HepG2 (cell line): Measurements from ENCODE around the gene KDM7A. TPM values are rescaled to one million over a fixed set of nuclear protein-coding genes. Genes with fewer than 3 reads are reported as not detected.

Experiments
- AHDC1 ChIP-seq: sonication (generic); formaldehyde crosslinking; IDR thresholded peaks from 2 replicates; pipeline ENCODE4 v1.5.1; 2020; ENCODE audit warnings: mild to moderate bottlenecking, missing genetic modification reagents, borderline replicate concordance
- ATF1 ChIP-seq: IDR thresholded peaks from 2 replicates; pipeline ENCODE4 v1.6.1; 2016; ENCODE audit warnings: mild to moderate bottlenecking, control low read depth
- CBX5 ChIP-seq: sonication (generic); formaldehyde crosslinking; IDR thresholded peaks from 2 replicates; pipeline ENCODE4 v1.4.0; 2020; ENCODE audit warnings: missing genetic modification reagents, borderline replicate concordance
- CEBPG ChIP-seq: IDR thresholded peaks from 2 replicates; pipeline ENCODE4 v1.6.1; 2016
- DMAP1 ChIP-seq: IDR thresholded peaks from 2 replicates; pipeline ENCODE4 v1.6.1; 2016
- FOXA1 ChIP-seq, 2 experiments: fragments of 450-650 bp in 1 of 2; sonication (generic) in 1 of 2; formaldehyde crosslinking in 1 of 2; IDR thresholded peaks; 2 replicates each; pipeline versions ENCODE4 v1.4.0 to v1.6.1; 2016 to 2020; ENCODE audit warnings: missing genetic modification reagents in 1 of 2
- HNRNPK ChIP-seq: fragments of 200-400 bp; formaldehyde crosslinking; IDR thresholded peaks from 2 replicates; pipeline ENCODE4 v1.6.1; 2018; ENCODE audit warnings: low read length, low read depth, moderate library complexity, mild to moderate bottlenecking; ENCODE audit not compliant: poor library complexity, severe bottlenecking
- HOXA7 ChIP-seq: sonication (generic); formaldehyde crosslinking; IDR thresholded peaks from 2 replicates; pipeline ENCODE4 v1.8.1; 2022; ENCODE audit warnings: mild to moderate bottlenecking, missing genetic modification reagents, moderate library complexity
- KLF12 ChIP-seq: sonication (generic); formaldehyde crosslinking; IDR thresholded peaks from 2 replicates; pipeline ENCODE4 v1.4.0; 2020; ENCODE audit warnings: missing genetic modification reagents, borderline replicate concordance
- MED8 ChIP-seq: sonication (generic); formaldehyde crosslinking; IDR thresholded peaks from 2 replicates; pipeline ENCODE4 v1.8.1; 2023; ENCODE audit warnings: mild to moderate bottlenecking, missing genetic modification reagents; ENCODE audit not compliant: insufficient replicate concordance
- NFIB ChIP-seq: sonication (generic); formaldehyde crosslinking; IDR thresholded peaks from 2 replicates; pipeline ENCODE4 v1.9.0; 2021; ENCODE audit warnings: missing genetic modification reagents, mild to moderate bottlenecking, borderline replicate concordance
- NFYB ChIP-seq: sonication (generic); formaldehyde crosslinking; IDR thresholded peaks from 2 replicates; pipeline ENCODE4 v1.4.0; 2020; ENCODE audit warnings: missing genetic modification reagents
- NONO ChIP-seq, 2 experiments: fragments of 450-650 bp in 1 of 2; sonication (generic) in 1 of 2; formaldehyde crosslinking in 1 of 2; IDR thresholded peaks in 1 of 2; conservative IDR thresholded peaks in 1 of 2; 2 replicates each; pipeline versions ENCODE4 v1.6.1 to v1.8.0; 2017 to 2022; ENCODE audit warnings: mild to moderate bottlenecking in 1 of 2, missing genetic modification reagents in 1 of 2, moderate library complexity in 1 of 2
- NR2F2 ChIP-seq: IDR thresholded peaks from 2 replicates; pipeline ENCODE4 v1.6.1; 2012; ENCODE audit warnings: low read depth, inconsistent platforms, borderline replicate concordance
- RORA ChIP-seq: sonication (generic); formaldehyde crosslinking; IDR thresholded peaks from 2 replicates; pipeline ENCODE4 v1.5.0; 2020; ENCODE audit warnings: mild to moderate bottlenecking, missing genetic modification reagents, moderate library complexity
- SMAD1 ChIP-seq: sonication (generic); formaldehyde crosslinking; IDR thresholded peaks from 2 replicates; pipeline ENCODE4 v1.4.0; 2020; ENCODE audit warnings: missing genetic modification reagents, low read depth, mild to moderate bottlenecking, borderline replicate concordance
- TP53 ChIP-seq: sonication (generic); formaldehyde crosslinking; conservative IDR thresholded peaks from 2 replicates; pipeline ENCODE4 v1.4.0; 2020; ENCODE audit warnings: missing genetic modification reagents
- ZBTB1 ChIP-seq: sonication (generic); formaldehyde crosslinking; IDR thresholded peaks from 2 replicates; pipeline ENCODE4 v1.4.0; 2020; ENCODE audit warnings: missing genetic modification reagents, borderline replicate concordance
- ZFP62 ChIP-seq: sonication (generic); formaldehyde crosslinking; IDR thresholded peaks from 2 replicates; pipeline ENCODE4 v1.4.0; 2020; ENCODE audit warnings: missing genetic modification reagents
- ZMYM4 ChIP-seq: sonication (generic); formaldehyde crosslinking; IDR thresholded peaks from 2 replicates; pipeline ENCODE4 v1.8.1; 2023; ENCODE audit warnings: mild to moderate bottlenecking, missing genetic modification reagents
- ZNF430 ChIP-seq: sonication (generic); formaldehyde crosslinking; IDR thresholded peaks from 2 replicates; pipeline ENCODE4 v1.9.0; 2021; ENCODE audit warnings: mild to moderate bottlenecking, missing genetic modification reagents
- ZNF431 ChIP-seq: sonication (generic); formaldehyde crosslinking; IDR thresholded peaks from 2 replicates; pipeline ENCODE4 v1.9.0; 2022; ENCODE audit warnings: missing genetic modification reagents, low read depth, mild to moderate bottlenecking, borderline replicate concordance
- ZNF446 ChIP-seq: sonication (generic); formaldehyde crosslinking; IDR thresholded peaks from 2 replicates; pipeline ENCODE4 v1.5.0; 2020; ENCODE audit warnings: mild to moderate bottlenecking, missing genetic modification reagents
- ZNF558 ChIP-seq: sonication (generic); formaldehyde crosslinking; IDR thresholded peaks from 2 replicates; pipeline ENCODE4 v1.9.0; 2022; ENCODE audit warnings: mild to moderate bottlenecking, missing genetic modification reagents, borderline replicate concordance
- ZSCAN25 ChIP-seq: sonication (generic); formaldehyde crosslinking; IDR thresholded peaks from 2 replicates; pipeline ENCODE4 v1.8.0; 2022; ENCODE audit warnings: mild to moderate bottlenecking, missing genetic modification reagents
- ZSCAN30 ChIP-seq: sonication (generic); formaldehyde crosslinking; IDR thresholded peaks from 2 replicates; pipeline ENCODE4 v1.5.0; 2020; ENCODE audit warnings: mild to moderate bottlenecking, missing genetic modification reagents
- polyA plus RNA-seq, 8 experiments: library from polyadenylated mRNA; depleted of rRNA in 3 of 8; stranded (reverse) in 7 of 8; unstranded in 1 of 8; fragments of >200 nt; fragmentation: Illumina TruSeq in 4 of 8; extraction: Trizol in 4 of 8; gene quantifications; 2 replicates each; pipeline versions ENCODE4 v1.2.1 to v1.2.3, GENCODE V29; 2011 to 2016; ENCODE audit warnings: low read depth in 4 of 8, missing spikeins in 1 of 8, mixed read lengths in 1 of 8; ENCODE audit not compliant: insufficient read depth in 1 of 8
- total RNA-seq, 5 experiments: library from RNA; depleted of rRNA; stranded (reverse); fragments of >200 nt; fragmentation: Illumina TruSeq; extraction: Trizol; gene quantifications; 2 replicates each; pipeline ENCODE4 v1.2.3, GENCODE V29; 2016; ENCODE audit warnings: low read depth in 1 of 5

KDM7A gene
- total and polyA plus RNA-seq, 2 of the 13 experiments (the other 11 are each of a cell fraction or from before 2014, with no cell fraction given) = 10.8 to 16.8 TPM

DNA sequence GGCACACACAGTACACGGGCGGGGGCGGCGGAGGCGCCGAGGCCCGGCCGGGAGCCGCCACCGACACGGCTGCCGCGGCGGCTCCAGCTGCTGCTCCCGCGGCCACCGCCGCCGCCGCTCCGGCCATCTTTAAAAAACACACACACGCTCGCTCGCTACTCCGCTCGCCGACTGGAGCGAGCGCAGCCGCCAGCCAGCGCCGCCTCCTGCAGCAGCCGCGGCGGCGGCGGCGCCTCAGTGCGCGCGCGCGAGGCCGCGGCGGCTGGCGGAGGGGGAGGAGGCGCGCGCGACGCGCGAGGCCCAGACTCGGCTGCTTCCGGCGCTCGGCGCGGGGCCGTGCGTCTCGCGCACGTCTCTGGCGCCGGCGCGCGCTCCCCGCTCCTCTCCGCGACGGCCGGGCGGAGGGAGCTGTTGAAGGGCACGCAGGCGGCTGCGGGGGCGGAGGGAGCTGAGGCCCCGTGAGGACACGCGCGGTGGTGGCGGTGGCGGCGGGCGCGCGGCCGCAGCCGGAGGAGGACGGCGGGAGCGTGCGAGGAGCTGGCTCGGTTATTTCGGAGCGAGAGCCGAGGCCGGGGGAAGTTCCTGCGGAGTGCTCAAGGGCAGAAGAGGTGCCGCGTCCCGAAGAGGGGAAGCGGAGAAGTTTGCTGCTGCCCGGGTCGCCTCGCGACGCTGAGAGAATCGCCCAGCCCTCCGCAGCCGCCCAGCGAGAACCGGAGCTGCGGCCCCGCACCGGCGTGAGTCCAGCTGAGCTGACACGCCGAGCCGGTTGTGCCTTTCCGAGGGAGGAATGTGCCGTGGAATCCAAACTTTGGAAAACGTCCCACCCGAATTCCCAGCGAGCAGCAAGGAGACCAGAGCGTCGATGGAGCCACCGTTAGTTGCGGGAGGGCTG lies at the start of gene KDM7A (continued):
- no peak for TF ChIP-seq TP53 (CRISPR knock-in tag)
- TF ChIP-seq ATF1 (CRISPR knock-in tag) = no peak
- TF ChIP-seq NFYB (CRISPR knock-in tag) = no peak
- TF ChIP-seq ZBTB1 (CRISPR knock-in tag) = no peak
- TF ChIP-seq HNRNPK = no peak
- TF ChIP-seq AHDC1 (CRISPR knock-in tag) = no peak
- peak; percentile 69; the same call in 1 of the 2 replicates for TF ChIP-seq ZNF558 (CRISPR knock-in tag)
- TF ChIP-seq ZSCAN25 (CRISPR knock-in tag) = peak; percentile 31; the same call in 1 of the 2 replicates
- no peak for TF ChIP-seq MED8
- TF ChIP-seq NR2F2 = no peak
- TF ChIP-seq ZNF430 = peak; percentile 48; the same call in 1 of the 2 replicates
- TF ChIP-seq NFIB = no peak
- no peak for TF ChIP-seq CEBPG (CRISPR knock-in tag)
- no peak for TF ChIP-seq ZFP62 (CRISPR knock-in tag)
- TF ChIP-seq NONO (IDR thresholded peaks at IDR 0.05) = no peak
- TF ChIP-seq NONO (CRISPR knock-in tag; conservative IDR thresholded peaks at IDR 0.05) = peak; percentile 80
- TF ChIP-seq FOXA1 (IDR thresholded peaks at IDR 0.05) = no peak
- no peak for TF ChIP-seq FOXA1 (CRISPR knock-in tag; IDR thresholded peaks at IDR 0.05)
- TF ChIP-seq KLF12 (CRISPR knock-in tag) = no peak
- TF ChIP-seq RORA = no peak
- TF ChIP-seq ZSCAN30 (CRISPR knock-in tag) = no peak
- peak; percentile 58 for TF ChIP-seq ZMYM4
- no peak for TF ChIP-seq CBX5
- peak; percentile 53 for TF ChIP-seq DMAP1 (CRISPR knock-in tag)
- no peak for TF ChIP-seq HOXA7 (CRISPR knock-in tag)
- TF ChIP-seq SMAD1 = no peak; the same call in none of the 2 replicates
- TF ChIP-seq ZNF446 = no peak
- TF ChIP-seq ZNF431 = 0 out of 2 replicates have a peak, but pooled peaks have one; percentile 31
